GM19324 (cell line): ENCODE results near the gene PKM.

Experiments used
- ATAC-seq: cut with Tn5 transposase; IDR thresholded peaks from one replicate; pipeline ENCODE4 v1.9.1; 2021; ENCODE audit warnings: mild to moderate bottlenecking, moderate library complexity; ENCODE audit not compliant: unreplicated experiment, low FRiP score

PKM gene

DNA sequence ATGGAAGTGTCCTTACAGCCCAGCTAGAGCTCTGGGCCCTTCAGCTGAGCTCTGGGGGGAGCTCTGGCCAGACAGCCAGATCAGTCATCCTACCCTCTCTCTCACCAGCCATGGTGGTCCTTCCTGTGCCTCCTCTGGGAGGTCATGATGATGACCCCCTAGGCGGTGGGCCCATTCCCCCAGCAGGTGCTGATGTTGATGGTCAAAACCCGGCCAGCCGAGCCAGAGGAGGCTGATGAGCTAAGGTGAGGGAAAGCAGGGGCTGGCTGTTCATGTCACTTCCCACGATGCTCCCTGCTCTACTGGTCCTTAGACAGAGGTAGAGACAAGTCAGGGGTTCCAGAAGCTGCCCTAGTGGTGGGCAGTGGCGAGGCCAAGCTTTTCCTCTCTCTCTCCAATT, 68.4 kb downstream of the PKM start:
- ATAC-seq: no peak

GRCh38 chr15:72161361-72162132, 69.4 kb downstream of the PKM start:
- ATAC-seq: no peak

DNA sequence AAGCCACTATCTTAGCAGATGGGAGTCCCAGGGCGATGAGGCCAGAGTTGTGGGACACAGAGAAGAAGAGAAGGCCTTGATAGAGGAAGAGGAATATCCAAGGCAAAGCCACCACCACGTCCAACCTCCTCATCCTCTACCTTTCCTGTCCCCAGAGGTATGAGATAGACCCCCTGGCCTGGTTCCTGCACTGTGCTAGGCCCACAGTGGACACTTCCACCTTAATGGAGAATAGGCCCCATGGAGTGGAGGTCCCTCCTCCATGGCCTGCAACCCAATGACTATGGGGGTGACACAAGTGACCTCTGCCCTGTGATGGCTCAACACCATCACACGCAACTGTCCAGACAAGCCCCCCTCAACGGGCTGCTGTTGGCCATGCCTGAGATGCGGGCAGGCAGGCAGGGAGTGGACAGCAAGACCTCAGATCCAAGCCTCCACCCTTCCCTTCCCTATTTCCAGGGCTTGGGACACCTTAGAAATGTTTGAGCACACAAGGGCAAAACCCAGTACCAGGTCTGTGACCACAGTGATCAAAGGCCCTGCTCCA, 70.2 kb downstream of the PKM start:
- ATAC-seq: no peak

DNA sequence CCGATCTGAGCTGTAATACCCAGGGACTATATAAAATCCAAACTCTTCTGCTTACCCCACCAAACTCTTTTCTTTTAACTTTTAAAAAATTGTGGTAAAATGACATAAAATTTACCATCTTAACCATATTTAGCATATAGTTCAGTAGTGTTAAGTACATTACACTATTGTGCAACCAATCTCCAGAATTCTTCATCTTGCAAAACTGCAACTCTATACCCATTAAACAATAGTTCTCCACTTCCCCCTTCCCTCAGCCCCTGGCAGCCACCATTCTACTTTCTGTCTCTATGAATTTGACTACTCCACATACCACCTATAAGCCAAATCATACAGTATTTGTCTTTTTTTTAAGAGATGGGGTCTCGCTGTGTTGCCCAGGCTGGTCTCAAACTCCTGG, 74.1 kb downstream of the PKM start:
- ATAC-seq: no peak

DNA sequence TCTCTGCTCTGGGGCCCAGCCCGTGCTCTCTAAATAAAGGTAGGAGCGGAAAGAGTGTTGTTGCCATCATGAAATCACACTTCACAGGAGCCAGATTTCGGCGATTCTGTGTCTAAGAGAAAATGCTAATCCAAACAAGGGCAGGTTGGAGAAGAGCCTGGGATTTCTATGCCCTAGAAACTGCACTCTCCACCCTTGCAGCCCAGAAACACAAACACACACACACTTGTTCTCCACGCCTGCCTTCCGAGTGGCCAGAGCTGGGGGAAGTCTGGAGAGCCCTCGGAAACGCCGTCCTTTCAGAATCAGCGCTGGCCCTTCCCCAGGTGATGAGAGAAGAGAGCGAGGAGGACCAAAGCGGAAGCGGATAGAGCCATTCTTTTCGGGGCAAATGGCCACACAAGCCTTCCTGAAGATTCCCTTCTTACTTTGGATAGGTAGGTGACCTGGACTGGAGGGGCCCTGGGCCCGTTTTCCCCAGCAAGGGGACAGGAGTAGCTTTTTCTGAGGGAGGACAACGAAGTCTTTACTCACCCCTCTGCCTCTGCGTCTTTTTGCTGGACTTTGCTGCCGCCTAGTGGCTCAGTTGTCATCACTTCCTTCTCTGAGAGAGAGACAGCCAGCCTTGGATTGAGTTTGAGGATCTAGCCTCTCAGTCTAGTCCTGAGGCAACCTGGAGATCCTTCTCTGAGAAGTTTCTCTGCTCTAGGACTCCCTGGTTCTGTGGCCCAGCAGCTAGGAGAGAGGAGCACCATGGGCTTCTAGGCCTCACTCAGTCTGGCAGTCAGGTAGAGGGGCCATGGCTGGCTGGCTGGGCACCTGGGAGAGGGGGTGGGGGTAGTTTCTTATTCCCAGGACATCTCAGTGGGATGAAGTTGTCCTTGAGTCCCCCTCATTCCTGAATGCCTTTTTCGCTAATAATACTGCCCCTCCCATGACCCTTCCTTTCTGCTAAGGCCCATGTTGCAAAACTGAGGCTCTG, 75.1 kb downstream of the PKM start:
- no peak for ATAC-seq

GRCh38 chr15:72155003-72155621, 75.9 kb downstream of the PKM start:
- ATAC-seq: no peak

- ATAC-seq: no peak
Measured at GRCh38 chr15:72154316-72154715, 76.7 kb downstream of the PKM start.

DNA sequence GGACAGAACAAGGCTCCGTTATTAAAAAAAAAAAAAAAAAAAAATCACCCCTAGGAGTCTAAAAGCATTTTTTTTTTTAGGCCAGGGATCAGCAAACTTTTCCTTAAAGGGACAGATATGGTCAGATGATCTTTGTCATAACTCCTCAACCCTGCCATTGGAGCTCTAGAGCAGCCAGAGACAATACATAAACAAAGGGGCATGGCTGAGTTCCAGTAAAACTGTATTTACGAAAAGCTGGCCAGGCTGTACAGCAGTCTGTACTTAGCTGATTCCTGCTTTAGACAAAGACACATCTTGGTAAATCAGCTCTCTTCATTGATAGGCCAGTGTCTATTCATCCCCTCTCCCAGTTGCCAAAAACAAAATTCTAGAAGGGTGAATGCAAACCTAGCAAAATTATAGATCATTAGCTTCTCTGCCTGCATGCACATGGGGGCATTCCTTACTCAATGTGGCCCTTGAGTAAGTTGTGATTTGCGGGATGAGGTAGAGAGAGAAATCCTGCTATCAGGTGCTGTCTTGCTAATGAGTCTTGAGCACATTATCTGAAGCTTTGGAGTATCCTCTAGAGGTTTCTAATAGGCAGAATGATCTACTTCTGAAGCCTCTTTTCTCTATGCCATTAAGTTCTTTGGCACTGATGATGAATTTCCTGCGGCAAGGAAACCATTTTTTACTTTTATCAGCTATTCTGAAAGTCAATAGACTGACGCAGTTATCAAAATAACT, 77.6 kb downstream of the PKM start:
- no peak for ATAC-seq
